ENCODE data around the gene ABHD14A. TPM values are rescaled to one million over a fixed set of nuclear protein-coding genes. Genes with fewer than 3 reads are reported as not detected.

Gene ABHD14A
- total and polyA plus RNA-seq, 2 of the 4 experiments (the other 2 are of a cell fraction) = 3.4 to 10.0 TPM

DNA sequence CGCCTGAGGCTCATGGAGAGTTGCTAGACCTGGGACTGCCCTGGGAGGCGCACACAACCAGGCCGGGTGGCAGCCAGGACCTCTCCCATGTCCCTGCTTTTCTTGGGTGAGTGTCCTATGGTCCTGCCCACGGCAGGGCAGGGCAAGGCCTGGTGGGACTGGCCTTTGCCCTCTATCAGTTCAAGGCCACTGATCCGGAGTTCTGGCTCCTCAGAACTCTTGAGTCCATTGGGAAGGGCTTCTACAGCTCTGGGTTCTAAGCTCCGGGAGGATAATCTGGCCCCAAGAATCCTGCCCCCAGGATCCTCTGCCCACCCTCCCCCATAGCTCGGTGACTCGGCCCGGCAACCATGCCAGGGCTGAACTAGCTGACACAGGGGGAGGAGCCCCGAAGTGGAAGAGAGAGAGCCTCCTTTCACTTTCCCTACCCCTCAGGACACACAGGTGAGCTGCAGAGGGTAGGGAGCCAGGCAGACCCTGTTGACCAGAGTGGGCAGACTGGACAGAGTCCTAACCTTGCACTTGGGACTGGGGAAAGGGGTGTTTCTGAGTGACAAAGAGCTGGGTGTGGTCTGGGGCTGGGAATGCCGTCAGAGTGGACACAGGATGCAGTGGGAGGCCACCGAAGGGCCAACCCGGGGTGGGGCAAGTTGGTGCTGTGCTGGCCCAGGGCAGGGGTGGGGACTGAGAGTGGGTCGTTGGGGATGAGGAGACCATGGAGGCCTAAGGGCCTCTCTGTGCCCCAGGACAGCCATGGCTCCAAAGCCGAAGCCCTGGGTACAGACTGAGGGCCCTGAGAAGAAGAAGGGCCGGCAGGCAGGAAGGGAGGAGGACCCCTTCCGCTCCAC, 32.0 kb upstream of the ABHD14A start:
- Histone ChIP-seq H3K56ac (ENCODE audit: extremely low read depth, insufficient read depth, low read length) (peak overlapping the region; percentile 37; the same call in 1 of the 2 replicates), H4K5ac (ENCODE audit: low read depth, low read length) (peak overlapping the region; percentile 98), H3K23ac (ENCODE audit: low read depth, low read length) (peak overlapping the region; percentile 43; the same call in 1 of the 2 replicates), H2BK15ac (ENCODE audit: low read depth, low read length) (peak overlapping the region; percentile 64; the same call in 1 of the 3 replicates), H2AFZ (replicated peaks; ENCODE audit: low read length, poor library complexity) (peak overlapping the region; percentile 94), H3K4me2 (ENCODE audit: low read depth, low read length) (peak overlapping the region; percentile 57), H4K91ac (ENCODE audit: insufficient read depth, low read depth, low read length) (peak overlapping the region; percentile 90), H4K8ac (ENCODE audit: low read depth in 2 of 2, low read length in 2 of 2) (peak overlapping the region; percentile 97), H3K9me3 (ENCODE audit: control insufficient read depth, insufficient read depth, low read length) (no peaks in the 10 kb centered on the region), H3K14ac (replicated peaks; ENCODE audit: low read depth, low read length) (peak overlapping the region; percentile 92), H3K4ac (ENCODE audit: low read depth, low read length) (peak overlapping the region; percentile 91), H2AK5ac (ENCODE audit: low read depth, low read length) (peak overlapping the region; percentile 97), H3K9ac (ENCODE audit: low read depth, low read length) (peak overlapping the region; percentile 66), H2BK5ac (ENCODE audit: low read depth, low read length, poor library complexity, severe bottlenecking) (peak overlapping the region; percentile 79), H3K18ac (ENCODE audit: low read depth, low read length) (peak overlapping the region; percentile 61), H4K20me1 (ENCODE audit: insufficient read depth, low read length) (peaks cover 9% of the 10 kb centered on the region), H3K36me3 (ENCODE audit: control insufficient read depth, insufficient read depth, low read length) (peaks cover 6% of the 10 kb centered on the region), H3K27ac (ENCODE audit: insufficient read depth, low read length) (peak overlapping the region; percentile 79), H2BK120ac (ENCODE audit: low read depth, low read length) (peak overlapping the region; percentile 58), H3K9me1 (ENCODE audit: insufficient read depth, low read length) (peaks cover 12% of the 10 kb centered on the region), H2BK20ac (ENCODE audit: low read depth, low read length) (0 out of 2 replicates have a peak overlapping the region, but pooled peaks have one; percentile 11), H3K4me1 (ENCODE audit: control insufficient read depth, insufficient read depth, low read length) (peaks cover 13% of the 10 kb centered on the region), H3K79me1 (ENCODE audit: low read depth in 1 of 2, low read length in 2 of 2) (peaks cover 18 to 41% of the 10 kb centered on the region in 2 experiments; a peak in 3 of 4 replicates), H3K4me3 (ENCODE audit: insufficient read depth, low read depth, low read length) (peak overlapping the region; percentile 32), H3K27me3 (ENCODE audit: control insufficient read depth, insufficient read depth, low read length) (no peaks in the 10 kb centered on the region), H2AK9ac (replicated peaks; ENCODE audit: low read depth, low read length, poor library complexity) (peak overlapping the region; percentile 95)
- CTCF ChIA-PET = interaction anchor here (0.6 to 1.2 kb wide), 3 partner anchors 31 to 1327 kb away, joined by 3 to 10 read pairs (median 3); partner anchors contain the start of gene ABHD14B
- dilution Hi-C loops (cut with HindIII; ENCODE audit: low sequenced_read_pairs, unreplicated experiment) = no loop called here
- DNase-seq = peak; percentile 52
- POLR2A ChIA-PET (ENCODE audit: unreplicated experiment) = interaction anchor here (0.6 to 0.7 kb wide), 2 partner anchors 52 to 55 kb away, joined by 3 to 4 read pairs; no protein-coding TSS in a partner anchor
- intact Hi-C loops (cut with micrococcal nuclease) = loop anchor here (1.0 to 5.0 kb wide), 8 partner anchors 31 to 254 kb away; partner anchors contain the start of genes ABHD14B, ACY1, DUSP7 and RPL29
- BruUV-seq (replicated peaks) = no TSS peak
- WGBS, 2 experiments (ENCODE audit: extremely low coverage in 2 of 2, insufficient read length in 1 of 2) = 76% methylated on average over 4 of the region's 17 CpGs; no CpG with 5 or more reads in 1 of the 2 experiments
- ATAC-seq (ENCODE audit: low read depth) = peak; percentile 16
- in situ Hi-C loops (cut with MboI; ENCODE audit: low sequenced_read_pairs) = loop anchor here (25.0 kb wide), 1 partner anchor 556 kb away; the partner anchor contains the start of genes MANF and RBM15B
- TF ChIP-seq MAZ (IDR thresholded peaks at IDR 0.05; ENCODE audit: borderline replicate concordance, low read depth, low read length) (no peak), SMC3 (IDR thresholded peaks at IDR 0.05; ENCODE audit: low read depth, low read length) (no peak), NFE2L2 (IDR thresholded peaks at IDR 0.05; ENCODE audit: low read depth, low read length) (no peak), FOS (IDR thresholded peaks at IDR 0.05; ENCODE audit: low read depth, low read length) (no peak), MXI1 (IDR thresholded peaks at IDR 0.05; ENCODE audit: borderline replicate concordance, low read depth, low read length) (no peak), RCOR1 (IDR thresholded peaks at IDR 0.05; ENCODE audit: insufficient replicate concordance, low read length) (no peak), RFX5 (IDR thresholded peaks at IDR 0.05; ENCODE audit: low read depth, low read length) (no peak), BHLHE40 (IDR thresholded peaks at IDR 0.05; ENCODE audit: low read depth, low read length) (no peak), CEBPB (IDR thresholded peaks at IDR 0.05; ENCODE audit: low read depth, low read length) (no peak)
- TF ChIP-seq, protein P1, sequence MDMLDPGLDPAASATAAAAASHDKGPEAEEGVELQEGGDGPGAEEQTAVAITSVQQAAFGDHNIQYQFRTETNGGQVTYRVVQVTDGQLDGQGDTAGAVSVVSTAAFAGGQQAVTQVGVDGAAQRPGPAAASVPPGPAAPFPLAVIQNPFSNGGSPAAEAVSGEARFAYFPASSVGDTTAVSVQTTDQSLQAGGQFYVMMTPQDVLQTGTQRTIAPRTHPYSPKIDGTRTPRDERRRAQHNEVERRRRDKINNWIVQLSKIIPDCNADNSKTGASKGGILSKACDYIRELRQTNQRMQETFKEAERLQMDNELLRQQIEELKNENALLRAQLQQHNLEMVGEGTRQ (IDR thresholded peaks at IDR 0.05; ENCODE audit: low read depth, low read length) = no peak
- TF ChIP-seq, protein P2, sequence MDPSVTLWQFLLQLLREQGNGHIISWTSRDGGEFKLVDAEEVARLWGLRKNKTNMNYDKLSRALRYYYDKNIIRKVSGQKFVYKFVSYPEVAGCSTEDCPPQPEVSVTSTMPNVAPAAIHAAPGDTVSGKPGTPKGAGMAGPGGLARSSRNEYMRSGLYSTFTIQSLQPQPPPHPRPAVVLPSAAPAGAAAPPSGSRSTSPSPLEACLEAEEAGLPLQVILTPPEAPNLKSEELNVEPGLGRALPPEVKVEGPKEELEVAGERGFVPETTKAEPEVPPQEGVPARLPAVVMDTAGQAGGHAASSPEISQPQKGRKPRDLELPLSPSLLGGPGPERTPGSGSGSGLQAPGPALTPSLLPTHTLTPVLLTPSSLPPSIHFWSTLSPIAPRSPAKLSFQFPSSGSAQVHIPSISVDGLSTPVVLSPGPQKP (IDR thresholded peaks at IDR 0.05; ENCODE audit: borderline replicate concordance, low read depth, low read length) = no peak
- TF ChIP-seq, protein P3, sequence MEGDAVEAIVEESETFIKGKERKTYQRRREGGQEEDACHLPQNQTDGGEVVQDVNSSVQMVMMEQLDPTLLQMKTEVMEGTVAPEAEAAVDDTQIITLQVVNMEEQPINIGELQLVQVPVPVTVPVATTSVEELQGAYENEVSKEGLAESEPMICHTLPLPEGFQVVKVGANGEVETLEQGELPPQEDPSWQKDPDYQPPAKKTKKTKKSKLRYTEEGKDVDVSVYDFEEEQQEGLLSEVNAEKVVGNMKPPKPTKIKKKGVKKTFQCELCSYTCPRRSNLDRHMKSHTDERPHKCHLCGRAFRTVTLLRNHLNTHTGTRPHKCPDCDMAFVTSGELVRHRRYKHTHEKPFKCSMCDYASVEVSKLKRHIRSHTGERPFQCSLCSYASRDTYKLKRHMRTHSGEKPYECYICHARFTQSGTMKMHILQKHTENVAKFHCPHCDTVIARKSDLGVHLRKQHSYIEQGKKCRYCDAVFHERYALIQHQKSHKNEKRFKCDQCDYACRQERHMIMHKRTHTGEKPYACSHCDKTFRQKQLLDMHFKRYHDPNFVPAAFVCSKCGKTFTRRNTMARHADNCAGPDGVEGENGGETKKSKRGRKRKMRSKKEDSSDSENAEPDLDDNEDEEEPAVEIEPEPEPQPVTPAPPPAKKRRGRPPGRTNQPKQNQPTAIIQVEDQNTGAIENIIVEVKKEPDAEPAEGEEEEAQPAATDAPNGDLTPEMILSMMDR (conservative IDR thresholded peaks at IDR 0.05; ENCODE audit: low read depth, low read length) = no peak
